Measurements from ENCODE around the gene TRIM63. TPM values are rescaled to one million over a fixed set of nuclear protein-coding genes. Genes with fewer than 3 reads are reported as not detected.
A peak's percentile ranks its signal among the peaks of the same experiment; 100 is the strongest.

TRIM63 gene
- total and polyA plus RNA-seq, 9 of the 15 experiments (the other 6 are each of a cell fraction or from before 2014, with no cell fraction given), result 0.08 to 0.57 (median 0.36) TPM

DNA sequence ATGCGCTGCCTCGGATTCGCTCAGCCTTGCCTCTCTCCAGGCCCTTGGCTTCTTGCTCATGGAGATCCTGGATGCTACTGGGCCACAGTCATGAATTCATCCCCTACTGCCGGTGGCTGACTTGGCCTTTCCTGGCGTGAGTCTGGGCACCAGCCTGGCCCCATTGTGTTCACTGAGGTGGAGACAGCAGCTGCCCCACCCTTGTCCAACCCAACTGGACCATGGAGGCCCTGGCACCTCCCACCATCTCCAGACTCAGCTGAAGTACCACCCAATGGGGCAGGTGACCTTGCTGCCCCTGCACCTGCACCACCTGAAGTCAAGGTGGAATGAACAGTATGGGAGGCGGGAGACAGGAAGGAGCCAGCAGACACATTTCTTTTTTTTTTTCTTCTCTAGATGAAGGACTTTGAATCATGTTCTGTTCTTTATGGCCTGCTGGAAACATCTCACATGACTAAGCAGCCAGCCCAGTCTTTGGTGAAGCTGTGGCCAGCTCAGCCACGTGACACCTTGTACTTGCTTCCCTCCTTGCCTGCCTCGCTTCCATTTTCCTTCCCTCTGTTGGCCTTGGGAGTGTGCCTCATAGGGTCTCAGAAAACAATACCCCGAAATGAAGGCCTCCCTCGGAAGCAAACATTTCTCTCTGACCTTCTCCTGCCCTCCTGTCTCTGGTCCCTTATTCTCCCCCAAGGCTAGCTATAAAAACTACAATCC lies 17.7 kb downstream of the TRIM63 start (continued):
- TF ChIP-seq MGA (IDR thresholded peaks at IDR 0.05) (peak; percentile 79), ZNF175 (CRISPR knock-in tag; IDR thresholded peaks at IDR 0.05; ENCODE audit: low read depth) (peak; percentile 98), IFI16 (CRISPR knock-in tag; IDR thresholded peaks at IDR 0.05) (no peak), STAT5A (IDR thresholded peaks at IDR 0.05; ENCODE audit: borderline replicate concordance, low read length) (no peak), MTA2 (IDR thresholded peaks at IDR 0.05; ENCODE audit: low read depth) (no peak), NCOA1 (IDR thresholded peaks at IDR 0.05; ENCODE audit: low read depth) (no peak), ZNF75A (CRISPR knock-in tag; IDR thresholded peaks at IDR 0.05) (0 out of 2 replicates have a peak, but pooled peaks have one; percentile 68), TAF7 (tag; IDR thresholded peaks at IDR 0.05) (peak; percentile 76), POLR2AphosphoS5 (IDR thresholded peaks at IDR 0.05; ENCODE audit: control insufficient read depth, insufficient read depth, low read depth, low read length) (no peak), ZNF3 (CRISPR knock-in tag; IDR thresholded peaks at IDR 0.05) (no peak), XRCC4 (IDR thresholded peaks at IDR 0.05; ENCODE audit: extremely low read depth, insufficient read depth, insufficient read length) (no peak), TFE3 (CRISPR knock-in tag; IDR thresholded peaks at IDR 0.05) (peak; percentile 88)
- TF ChIP-seq, protein P1, sequence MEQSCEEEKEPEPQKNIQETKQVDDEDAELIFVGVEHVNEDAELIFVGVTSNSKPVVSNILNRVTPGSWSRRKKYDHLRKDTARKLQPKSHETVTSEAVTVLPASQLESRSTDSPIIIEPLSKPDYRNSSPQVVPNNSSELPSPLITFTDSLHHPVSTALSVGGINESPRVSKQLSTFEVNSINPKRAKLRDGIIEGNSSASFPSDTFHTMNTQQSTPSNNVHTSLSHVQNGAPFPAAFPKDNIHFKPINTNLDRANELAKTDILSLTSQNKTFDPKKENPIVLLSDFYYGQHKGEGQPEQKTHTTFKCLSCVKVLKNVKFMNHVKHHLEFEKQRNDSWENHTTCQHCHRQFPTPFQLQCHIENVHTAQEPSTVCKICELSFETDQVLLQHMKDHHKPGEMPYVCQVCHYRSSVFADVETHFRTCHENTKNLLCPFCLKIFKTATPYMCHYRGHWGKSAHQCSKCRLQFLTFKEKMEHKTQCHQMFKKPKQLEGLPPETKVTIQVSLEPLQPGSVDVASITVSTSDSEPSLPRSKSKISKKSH (CRISPR knock-in tag; IDR thresholded peaks at IDR 0.05), result peak; percentile 64; the same call in 1 of the 2 replicates
